H9 (cell line): ENCODE results near the gene TNKS2. TPM values are rescaled to one million over a fixed set of nuclear protein-coding genes. Genes with fewer than 3 reads are reported as not detected.

ENCODE experiments used
- DNase-seq: peaks from one replicate; pipeline ENCODE4 v3.0.0-alpha.2; 2017
- H2AFZ ChIP-seq: one replicate; pipeline ENCODE4 v1.6.1; 2013; ENCODE audit warnings: mild to moderate bottlenecking, low read length, control low read depth, moderate library complexity
- H2AK5ac ChIP-seq: 2 replicates; pipeline ENCODE4 v1.6.1; 2013; ENCODE audit warnings: low read length, control low read depth, mixed read lengths; ENCODE audit not compliant: insufficient read length
- H2BK120ac ChIP-seq: one replicate; pipeline ENCODE4 v1.6.1; 2013; ENCODE audit warnings: low read depth, mild to moderate bottlenecking, low read length, control low read depth, inconsistent platforms; ENCODE audit not compliant: poor library complexity, severe bottlenecking
- H2BK12ac ChIP-seq: 2 replicates; pipeline ENCODE4 v1.6.1; 2013; ENCODE audit warnings: low read length, control low read depth, mixed read lengths, low read depth; ENCODE audit not compliant: insufficient read length
- H2BK15ac ChIP-seq: 2 replicates; pipeline ENCODE4 v1.6.1; 2013; ENCODE audit warnings: low read depth, low read length, control low read depth
- H2BK20ac ChIP-seq: one replicate; pipeline ENCODE4 v1.6.1; 2013; ENCODE audit warnings: low read depth, mild to moderate bottlenecking, low read length, control low read depth, inconsistent platforms; ENCODE audit not compliant: poor library complexity, severe bottlenecking
- H2BK5ac ChIP-seq: 2 replicates; pipeline ENCODE4 v1.6.1; 2013; ENCODE audit warnings: low read length, control low read depth, mixed read lengths; ENCODE audit not compliant: insufficient read length
- H3K14ac ChIP-seq: 2 replicates; pipeline ENCODE4 v1.6.1; 2013; ENCODE audit warnings: low read length, control low read depth; ENCODE audit not compliant: insufficient read depth
- H3K18ac ChIP-seq: 2 replicates; pipeline ENCODE4 v1.6.1; 2013; ENCODE audit warnings: low read depth, mild to moderate bottlenecking, mixed read lengths, low read length, control low read depth; ENCODE audit not compliant: insufficient read length
- H3K23ac ChIP-seq: 2 replicates; pipeline ENCODE4 v1.6.1; 2013; ENCODE audit warnings: low read length, control low read depth, mixed read lengths, low read depth; ENCODE audit not compliant: insufficient read length
- H3K23me2 ChIP-seq: 2 replicates; pipeline ENCODE4 v1.6.1; 2013; ENCODE audit warnings: low read depth, mild to moderate bottlenecking, mixed read lengths, low read length, control low read depth; ENCODE audit not compliant: insufficient read length, poor library complexity, severe bottlenecking
- H3K27ac ChIP-seq: 2 replicates; pipeline ENCODE4 v1.5.1; 2013; ENCODE audit warnings: low read length, control low read depth, mixed read lengths, low read depth; ENCODE audit not compliant: insufficient read length
- H3K27me3 ChIP-seq: 2 replicates; pipeline ENCODE4 v1.6.1; 2013; ENCODE audit warnings: low read length, control low read depth, inconsistent platforms; ENCODE audit not compliant: insufficient read depth
- H3K4ac ChIP-seq: 2 replicates; pipeline ENCODE4 v1.6.1; 2013; ENCODE audit warnings: low read depth, mild to moderate bottlenecking, control low read depth, inconsistent platforms, low read length, moderate library complexity
- H3K4me1 ChIP-seq: 2 replicates; pipeline ENCODE4 v1.6.1; 2013; ENCODE audit warnings: low read length, control low read depth, inconsistent platforms; ENCODE audit not compliant: insufficient read depth
- H3K4me2 ChIP-seq: 2 replicates; pipeline ENCODE4 v1.6.1; 2013; ENCODE audit warnings: low read length, control low read depth, mixed read lengths; ENCODE audit not compliant: insufficient read length, insufficient read depth
- H3K56ac ChIP-seq: 2 replicates; pipeline ENCODE4 v1.6.1; 2013; ENCODE audit warnings: low read depth, mild to moderate bottlenecking, mixed read lengths, low read length, control low read depth; ENCODE audit not compliant: insufficient read length
- H3K79me1 ChIP-seq: 2 replicates; pipeline ENCODE4 v1.6.1; 2013; ENCODE audit warnings: low read depth, mild to moderate bottlenecking, moderate library complexity, low read length, control low read depth, inconsistent platforms; ENCODE audit not compliant: insufficient read depth, poor library complexity, severe bottlenecking
- H3K79me2 ChIP-seq: 2 replicates; pipeline ENCODE4 v1.6.1; 2013; ENCODE audit warnings: low read length, control low read depth, inconsistent platforms; ENCODE audit not compliant: insufficient read depth
- H3K9ac ChIP-seq: 2 replicates; pipeline ENCODE4 v1.6.1; 2013; ENCODE audit warnings: low read length, control low read depth, mixed read lengths; ENCODE audit not compliant: insufficient read length; ENCODE audit errors: extremely low read depth
- H3K9me3 ChIP-seq: one replicate; pipeline ENCODE4 v1.6.1; 2013; ENCODE audit warnings: low read depth, low read length, inconsistent platforms; ENCODE audit not compliant: control insufficient read depth
- H3T11ph ChIP-seq: one replicate; pipeline ENCODE4 v1.6.1; 2013; ENCODE audit warnings: mild to moderate bottlenecking, low read length, control low read depth, inconsistent platforms
- H4K20me1 ChIP-seq: one replicate; pipeline ENCODE4 v1.6.1; 2013; ENCODE audit not compliant: control insufficient read depth, insufficient read length, insufficient read depth
- H4K5ac ChIP-seq: 2 replicates; pipeline ENCODE4 v1.6.1; 2013; ENCODE audit warnings: low read depth, mild to moderate bottlenecking, mixed read lengths, low read length, control low read depth; ENCODE audit not compliant: insufficient read length
- H4K8ac ChIP-seq: replicated peaks from 2 replicates; pipeline ENCODE4 v1.6.1; 2013; ENCODE audit warnings: low read length, control low read depth, mixed read lengths, low read depth; ENCODE audit not compliant: insufficient read length
- H4K91ac ChIP-seq: 2 replicates; pipeline ENCODE4 v1.6.1; 2013; ENCODE audit warnings: low read depth, mild to moderate bottlenecking, moderate library complexity, mixed read lengths, low read length, control low read depth; ENCODE audit not compliant: insufficient read length
- H3K27ac Mint-ChIP-seq, 3 experiments: 2 replicates in 2 of 3; 3 replicates in 1 of 3; pipeline ENCODE4 v1.8.0; 2020 to 2021; ENCODE audit warnings: mixed read lengths in 3 of 3, mild to moderate bottlenecking in 1 of 3, moderate library complexity in 1 of 3
- H3K27me3 Mint-ChIP-seq: 2 replicates; pipeline ENCODE4 v1.8.0; 2021; ENCODE audit warnings: low read depth, mild to moderate bottlenecking, moderate library complexity, mixed read lengths
- H3K36me3 Mint-ChIP-seq, 3 experiments: 2 replicates in 2 of 3; 3 replicates in 1 of 3; pipeline ENCODE4 v1.8.0; 2020 to 2021; ENCODE audit warnings: low read depth in 3 of 3, mixed read lengths in 3 of 3; ENCODE audit not compliant: insufficient read depth in 1 of 3
- H3K4me1 Mint-ChIP-seq, 2 experiments: 2 replicates each; pipeline ENCODE4 v1.8.0; 2020; ENCODE audit warnings: mixed read lengths in 2 of 2
- H3K4me3 Mint-ChIP-seq, 2 experiments: 2 replicates in 1 of 2; 3 replicates in 1 of 2; pipeline ENCODE4 v1.8.0; 2020 to 2021; ENCODE audit warnings: mild to moderate bottlenecking in 2 of 2, mixed read lengths in 2 of 2, moderate library complexity in 1 of 2
- H3K9me3 Mint-ChIP-seq, 2 experiments: 2 replicates in 1 of 2; 3 replicates in 1 of 2; pipeline ENCODE4 v1.8.0; 2020; ENCODE audit warnings: mild to moderate bottlenecking in 2 of 2, mixed read lengths in 2 of 2, moderate library complexity in 1 of 2
- CTCF ChIP-seq: fragments of 200-600 bp; sonication (generic); conservative IDR thresholded peaks from 3 replicates; pipeline ENCODE4 v1.8.0; 2021; ENCODE audit warnings: antibody characterized with exemption, mild to moderate bottlenecking
- WGBS: extraction: QIAGEN DNeasy Blood & Tissue Kit; methylation state at CpG from one replicate; pipeline ENCODE4 v1.1.7; 2013; ENCODE audit warnings: missing lambda C conversion rate, low lambda C conversion rate, mixed read lengths; ENCODE audit not compliant: insufficient read length; ENCODE audit errors: extremely low coverage; 5-methylcytosine and 5-hydroxymethylcytosine counted together
- total RNA-seq: library from RNA; stranded (reverse); gene quantifications from 2 replicates; pipeline ENCODE4 v1.2.1, GENCODE V29; 2021

Gene TNKS2
- total RNA-seq, 1 experiment from 2014 or later = 58.9 TPM

- Mint-ChIP-seq H3K4me3 (no peak overlapping the region), H3K36me3 (peaks cover 0 to 1% (median 0%) of the 10 kb centered on the region in 3 experiments; a peak in 2 of 7 replicates), H3K27me3 (no peaks in the 10 kb centered on the region), H3K9me3 (peaks cover 5 to 6% of the 10 kb centered on the region in 2 experiments), H3K27ac (no peak overlapping the region), H3K4me1 (peaks cover 13 to 19% of the 10 kb centered on the region in 2 experiments)
- Histone ChIP-seq H3K9ac (no peak overlapping the region), H2AK5ac (no peak overlapping the region), H3K79me1 (no peaks in the 10 kb centered on the region), H3K18ac (no peak overlapping the region), H3K27ac (no peak overlapping the region), H4K20me1 (no peaks in the 10 kb centered on the region), H2AFZ (no peak overlapping the region), H2BK5ac (no peak overlapping the region), H3K4ac (no peak overlapping the region), H2BK15ac (no peak overlapping the region), H3K27me3 (no peaks in the 10 kb centered on the region), H3T11ph (no peak overlapping the region), H4K8ac (no peak overlapping the region), H2BK12ac (no peak overlapping the region), H3K14ac (no peak overlapping the region), H3K79me2 (no peaks in the 10 kb centered on the region), H2BK20ac (peak overlapping the region; percentile 3), H2BK120ac (no peak overlapping the region), H4K91ac (no peak overlapping the region), H3K56ac (no peak overlapping the region), H3K23me2 (no peaks in the 10 kb centered on the region), H3K4me1 (peaks cover 5% of the 10 kb centered on the region; the same call in 1 of the 2 replicates), H3K23ac (no peak overlapping the region), H4K5ac (no peak overlapping the region), H3K9me3 (no peaks in the 10 kb centered on the region), H3K4me2 (no peak overlapping the region)
- no peak for DNase-seq
- TF ChIP-seq CTCF = no peak
- WGBS = no CpG with 5 or more reads among the region's 3 CpGs
These were observed 22.0 kb upstream of the TNKS2 start for GRCh38 chr10:91776266-91776665.
